ENCODE data around the gene FHOD1.

DNA sequence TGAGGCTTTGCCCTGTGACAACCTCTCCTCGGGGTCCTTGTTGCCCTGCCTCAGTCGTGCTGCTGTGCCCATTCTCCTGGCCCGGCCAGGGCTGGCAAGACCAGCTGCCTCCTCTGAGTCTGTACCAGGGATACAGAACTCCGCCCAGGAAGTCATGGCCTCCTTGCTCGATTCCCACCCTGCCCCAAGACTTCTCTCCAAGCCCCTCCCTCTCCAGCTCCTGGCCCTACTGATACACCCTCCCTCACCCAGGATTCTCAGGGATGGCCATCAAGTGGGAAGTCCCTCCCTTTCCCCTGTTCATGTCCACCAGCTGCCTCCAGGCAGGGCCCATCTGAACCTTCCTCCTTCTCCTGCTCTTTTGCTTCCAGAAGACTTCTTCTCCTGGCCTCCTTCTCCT lies 31.6 kb downstream of the FHOD1 start:
- TF ChIP-seq, protein P1, sequence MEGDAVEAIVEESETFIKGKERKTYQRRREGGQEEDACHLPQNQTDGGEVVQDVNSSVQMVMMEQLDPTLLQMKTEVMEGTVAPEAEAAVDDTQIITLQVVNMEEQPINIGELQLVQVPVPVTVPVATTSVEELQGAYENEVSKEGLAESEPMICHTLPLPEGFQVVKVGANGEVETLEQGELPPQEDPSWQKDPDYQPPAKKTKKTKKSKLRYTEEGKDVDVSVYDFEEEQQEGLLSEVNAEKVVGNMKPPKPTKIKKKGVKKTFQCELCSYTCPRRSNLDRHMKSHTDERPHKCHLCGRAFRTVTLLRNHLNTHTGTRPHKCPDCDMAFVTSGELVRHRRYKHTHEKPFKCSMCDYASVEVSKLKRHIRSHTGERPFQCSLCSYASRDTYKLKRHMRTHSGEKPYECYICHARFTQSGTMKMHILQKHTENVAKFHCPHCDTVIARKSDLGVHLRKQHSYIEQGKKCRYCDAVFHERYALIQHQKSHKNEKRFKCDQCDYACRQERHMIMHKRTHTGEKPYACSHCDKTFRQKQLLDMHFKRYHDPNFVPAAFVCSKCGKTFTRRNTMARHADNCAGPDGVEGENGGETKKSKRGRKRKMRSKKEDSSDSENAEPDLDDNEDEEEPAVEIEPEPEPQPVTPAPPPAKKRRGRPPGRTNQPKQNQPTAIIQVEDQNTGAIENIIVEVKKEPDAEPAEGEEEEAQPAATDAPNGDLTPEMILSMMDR (IDR thresholded peaks at IDR 0.05) = no peak
- no peak for TF ChIP-seq POLR2A (IDR thresholded peaks at IDR 0.05)
